T-cell (primary cell): ENCODE measurements around the gene SH3RF1. TPM values are rescaled to one million over a fixed set of nuclear protein-coding genes. Genes with fewer than 3 reads are reported as not detected.
"Not testable (repeated sequence)": the region's sequence is repeated elsewhere in the genome, so short reads cannot be mapped to it uniquely, and the experiment has no call there.

ENCODE experiments used
- ATAC-seq, 4 experiments: fragments of 200-7000 bp in 3 of 4; fragments of 150-1000 bp in 1 of 4; cut with Tn5 transposase; replicated peaks in 1 of 4; 1 replicate in 3 of 4; 2 replicates in 1 of 4; pipeline ENCODE4 v1.10.0; 2021; ENCODE audit warnings: moderate library complexity in 3 of 4, mild to moderate bottlenecking in 2 of 4, moderate number of reproducible peaks in 1 of 4
- CTCF ChIA-PET, 2 donors: fragments of 300-600 bp; sonication (Branson Sonifier 250); formaldehyde crosslinking; loops; one replicate each; lab custom pipeline; 2022; ENCODE audit warnings: antibody characterized with exemption in 2 of 2; lab: Charles Lee
- POLR2A ChIA-PET, 2 donors: fragments of 300-600 bp; sonication (Branson Sonifier 250); formaldehyde crosslinking; loops; one replicate each; lab custom pipeline; 2022; ENCODE audit warnings: antibody characterized with exemption in 2 of 2; lab: Charles Lee
- DNase-seq, 35 experiments: peaks; one replicate each; pipeline versions ENCODE4 v3.0.0 to v3.0.0-alpha.2; 2013 to 2023
- H3K27ac ChIP-seq: one replicate; pipeline ENCODE4 v1.5.1; 2013; ENCODE audit warnings: low read length
- H3K27me3 ChIP-seq, 2 experiments: replicated peaks in 1 of 2; 1 replicate in 1 of 2; 2 replicates in 1 of 2; pipeline versions ENCODE4 v1.6.1 to v1.7.0; 2013; ENCODE audit warnings: low read length in 1 of 2, mixed read lengths in 1 of 2; ENCODE audit not compliant: control insufficient read depth in 2 of 2, insufficient read depth in 2 of 2; ENCODE audit errors: extremely low read depth in 1 of 2
- H3K36me3 ChIP-seq, 2 donors: 1 replicate in 1 of 2; 2 replicates in 1 of 2; pipeline versions ENCODE4 v1.6.1 to v1.7.0; 2013; ENCODE audit warnings: low read length in 1 of 2; ENCODE audit not compliant: control insufficient read depth in 2 of 2, insufficient read depth in 1 of 2; ENCODE audit errors: extremely low read depth in 1 of 2
- H3K4me1 ChIP-seq, 2 experiments: 1 replicate in 1 of 2; 2 replicates in 1 of 2; pipeline versions ENCODE4 v1.6.1 to v1.7.0; 2013; ENCODE audit warnings: low read length in 2 of 2, mixed read lengths in 1 of 2; ENCODE audit not compliant: insufficient read depth in 2 of 2, control insufficient read depth in 1 of 2; ENCODE audit errors: extremely low read depth in 1 of 2
- H3K4me3 ChIP-seq, 2 donors: 1 replicate in 1 of 2; 2 replicates in 1 of 2; pipeline versions ENCODE4 v1.5.1 to v1.7.0; 2013; ENCODE audit warnings: mild to moderate bottlenecking in 2 of 2, low read length in 1 of 2, moderate library complexity in 1 of 2; ENCODE audit not compliant: control insufficient read depth in 1 of 2; ENCODE audit errors: extremely low read depth in 1 of 2
- H3K9me3 ChIP-seq: 2 replicates; pipeline ENCODE4 v1.7.0; 2013
- H3K27ac Mint-ChIP-seq, 2 donors: one replicate each; pipeline ENCODE4 v1.8.0; 2020 to 2021; ENCODE audit warnings: mild to moderate bottlenecking in 2 of 2, mixed read lengths in 2 of 2
- H3K27me3 Mint-ChIP-seq, 2 donors: one replicate each; pipeline ENCODE4 v1.8.0; 2021 to 2022; ENCODE audit warnings: mixed read lengths in 2 of 2
- H3K36me3 Mint-ChIP-seq: one replicate; pipeline ENCODE4 v1.8.0; 2021; ENCODE audit warnings: mixed read lengths
- H3K4me1 Mint-ChIP-seq, 3 donors: one replicate each; pipeline ENCODE4 v1.8.0; 2020 to 2022; ENCODE audit warnings: mixed read lengths in 3 of 3, mild to moderate bottlenecking in 1 of 3
- H3K4me3 Mint-ChIP-seq, 3 donors: one replicate each; pipeline ENCODE4 v1.8.0; 2020 to 2022; ENCODE audit warnings: mild to moderate bottlenecking in 3 of 3, mixed read lengths in 3 of 3, moderate library complexity in 3 of 3
- H3K9me3 Mint-ChIP-seq, 3 donors: one replicate each; pipeline ENCODE4 v1.8.0; 2020 to 2022; ENCODE audit warnings: mixed read lengths in 3 of 3
- WGBS: methylation state at CpG from one replicate; pipeline ENCODE4 v1.1.5; 2013; ENCODE audit warnings: missing lambda C conversion rate; ENCODE audit not compliant: insufficient coverage; 5-methylcytosine and 5-hydroxymethylcytosine counted together
- total RNA-seq, 35 experiments: library from RNA in 6 of 35; stranded (reverse) in 6 of 35; fragments of 120-200 nt in 1 of 35; gene quantifications; one replicate each; pipeline versions ENCODE4 v1.2.1 to v1.2.4 and lab custom pipeline; 2013 to 2026

Gene SH3RF1
- total RNA-seq, 5 donors from 2014 or later (not counting 1 experiment from before 2014, with no cell fraction given): 0.23 to 0.60 (median 0.27) TPM; not detected in 1

DNA sequence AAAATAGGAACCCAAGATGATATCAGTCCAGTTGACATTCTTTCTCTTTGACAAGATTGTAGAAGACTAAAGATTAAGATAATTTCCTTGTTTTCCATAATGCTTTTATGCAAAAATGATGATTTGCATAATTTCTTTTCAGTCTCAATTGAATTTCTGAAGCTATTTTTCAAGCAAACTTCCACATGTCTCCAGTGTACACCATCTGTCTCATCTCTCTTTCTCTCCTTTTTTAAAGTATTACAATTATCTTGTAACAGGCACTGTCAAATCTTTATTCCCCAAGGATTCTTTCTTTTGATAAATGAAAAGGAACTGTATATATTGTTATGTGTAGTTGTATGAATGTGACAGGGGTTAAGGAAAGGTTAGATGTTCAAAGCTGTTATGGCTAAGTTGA is 7.9 kb upstream of the SH3RF1 start:
- H3K27me3 Mint-ChIP-seq: peaks cover 18 to 25% of the 10 kb centered on the region in 2 donors
- H3K27ac Mint-ChIP-seq: no peak overlapping the region
- ATAC-seq (no peak), DNase-seq (no peak)
- no peaks in the 10 kb centered on the region for H3K36me3 Mint-ChIP-seq
- POLR2A ChIA-PET: no interaction called here
- Histone ChIP-seq H3K4me1 (no peaks in the 10 kb centered on the region), H3K27me3 (peaks cover 0 to 7% of the 10 kb centered on the region in 2 experiments), H3K27ac (no peak overlapping the region), H3K36me3 (no peaks in the 10 kb centered on the region), H3K4me3 (no peak overlapping the region), H3K9me3 (no peaks in the 10 kb centered on the region)
- no peaks in the 10 kb centered on the region for H3K4me1 Mint-ChIP-seq
- no peak overlapping the region for H3K4me3 Mint-ChIP-seq
- no peaks in the 10 kb centered on the region for H3K9me3 Mint-ChIP-seq
- CTCF ChIA-PET: no interaction called here

DNA sequence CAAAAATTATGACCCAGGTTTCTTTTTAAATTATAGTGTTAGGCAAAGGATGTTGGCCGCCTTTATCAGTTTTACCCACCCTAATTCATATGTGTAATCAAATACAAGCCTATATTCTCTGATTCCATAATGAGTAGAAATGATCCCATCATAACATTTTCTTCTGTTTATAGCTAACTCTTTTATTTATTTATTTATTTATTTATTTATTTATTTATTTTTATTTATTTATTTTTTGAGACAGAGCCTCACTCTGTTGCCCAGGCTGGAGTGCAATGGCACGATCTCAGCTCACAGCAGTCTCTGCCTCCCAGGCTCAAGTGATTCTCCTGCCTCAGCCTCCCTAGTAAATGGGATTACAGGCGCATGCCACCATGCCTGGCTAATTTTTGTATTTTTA is 7.1 kb upstream of the SH3RF1 start:
- H3K4me3 ChIP-seq, H3K27ac ChIP-seq, H3K9me3 ChIP-seq, DNase-seq, H3K36me3 ChIP-seq, H3K4me1 Mint-ChIP-seq, H3K36me3 Mint-ChIP-seq, POLR2A ChIA-PET, ATAC-seq, H3K9me3 Mint-ChIP-seq, H3K27ac Mint-ChIP-seq, H3K27me3 ChIP-seq, H3K4me1 ChIP-seq, H3K4me3 Mint-ChIP-seq, CTCF ChIA-PET: not testable (repeated sequence)
- WGBS: 100% methylated on average over 1 of the region's 3 CpGs
- H3K27me3 Mint-ChIP-seq: peaks cover 18 to 27% of the 10 kb centered on the region in 2 donors

GRCh38 chr4:169275180-169275579 is 4.4 kb upstream of the SH3RF1 start:
- no peaks in the 10 kb centered on the region for H3K9me3 ChIP-seq
- POLR2A ChIA-PET: no interaction called here
- no peak overlapping the region for H3K4me3 ChIP-seq
- H3K36me3 ChIP-seq: no peaks in the 10 kb centered on the region
- H3K27ac ChIP-seq: no peak overlapping the region
- H3K27me3 ChIP-seq: peaks cover 0 to 21% of the 10 kb centered on the region in 2 experiments
- Mint-ChIP-seq H3K9me3 (no peaks in the 10 kb centered on the region), H3K27ac (no peak overlapping the region), H3K4me1 (peaks cover 5 to 8% (median 6%) of the 10 kb centered on the region in 3 donors), H3K27me3 (peaks cover 32 to 40% of the 10 kb centered on the region in 2 donors), H3K36me3 (no peaks in the 10 kb centered on the region), H3K4me3 (no peak overlapping the region)
- CTCF ChIA-PET: no interaction called here
- WGBS: 79% methylated on average over 2 of the region's 2 CpGs
- ATAC-seq (no peak), DNase-seq (no peak)
- H3K4me1 ChIP-seq: peaks cover 2 to 11% of the 10 kb centered on the region in 2 experiments

- POLR2A ChIA-PET: no interaction called here
- DNase-seq (no peak), ATAC-seq (no peak)
- Histone ChIP-seq H3K36me3 (no peaks in the 10 kb centered on the region), H3K27ac (no peak overlapping the region), H3K27me3 (peaks cover 0 to 26% of the 10 kb centered on the region in 2 experiments), H3K9me3 (no peaks in the 10 kb centered on the region), H3K4me3 (no peak overlapping the region), H3K4me1 (peaks cover 7 to 16% of the 10 kb centered on the region in 2 experiments)
- Mint-ChIP-seq H3K9me3 (no peaks in the 10 kb centered on the region), H3K4me3 (no peak overlapping the region), H3K27me3 (peaks cover 41 to 49% of the 10 kb centered on the region in 2 donors), H3K36me3 (no peaks in the 10 kb centered on the region), H3K4me1 (peaks cover 8 to 12% (median 10%) of the 10 kb centered on the region in 3 donors), H3K27ac (no peak overlapping the region)
- CTCF ChIA-PET: no interaction called here
- WGBS: no CpG with 5 or more reads among the region's 3 CpGs
Measured at GRCh38 chr4:169274033-169274432, 3.3 kb upstream of the SH3RF1 start.

DNA sequence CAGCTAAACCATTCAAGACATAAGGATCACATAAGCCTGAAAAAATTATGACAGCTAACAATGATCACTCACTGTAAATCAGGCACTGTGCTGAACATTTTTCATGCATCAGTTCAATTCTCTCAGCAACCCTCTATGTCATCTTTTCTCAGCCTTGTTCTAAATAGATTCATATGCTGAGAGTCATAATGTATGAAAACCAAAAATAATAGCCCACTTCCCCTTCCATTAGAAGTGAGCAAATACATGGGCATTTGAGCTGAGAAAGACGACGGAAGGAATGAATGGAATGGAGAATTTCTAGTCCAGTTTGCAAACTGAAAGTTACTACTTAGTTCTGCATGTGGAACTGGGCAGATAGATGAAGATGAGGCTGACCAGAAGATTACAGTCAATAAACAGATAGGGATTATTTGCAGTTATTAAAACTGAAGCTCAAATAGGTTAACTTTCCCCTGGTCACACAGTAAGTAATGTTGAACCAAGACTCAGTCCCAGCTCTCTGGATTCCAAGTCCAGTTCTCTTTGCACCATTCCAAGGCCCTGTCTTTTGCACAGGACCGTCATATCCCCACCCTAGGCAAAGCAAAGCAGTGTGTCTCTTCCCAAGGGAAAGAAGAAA is 1.6 kb upstream of the SH3RF1 start:
- Mint-ChIP-seq H3K4me1 (peaks cover 8 to 13% (median 10%) of the 10 kb centered on the region in 3 donors), H3K9me3 (no peaks in the 10 kb centered on the region), H3K27ac (no peak overlapping the region), H3K36me3 (no peaks in the 10 kb centered on the region), H3K27me3 (peaks cover 43 to 54% of the 10 kb centered on the region in 2 donors), H3K4me3 (peak overlapping the region in 1 of 3 donors; percentile 62)
- no CpG with 5 or more reads among the region's 3 CpGs for WGBS
- Histone ChIP-seq H3K4me1 (peaks cover 7 to 16% of the 10 kb centered on the region in 2 experiments), H3K27ac (no peak overlapping the region), H3K27me3 (peaks cover 0 to 31% of the 10 kb centered on the region in 2 experiments), H3K9me3 (no peaks in the 10 kb centered on the region), H3K36me3 (no peaks in the 10 kb centered on the region), H3K4me3 (no peak overlapping the region)
- CTCF ChIA-PET: interaction anchor here in 1 of 2 donors (0.6 kb wide), 1 partner anchor 280 kb away, joined by 4 read pairs; no protein-coding TSS in a partner anchor
- POLR2A ChIA-PET: no interaction called here
- ATAC-seq: no peak
- DNase-seq: no peak

DNA sequence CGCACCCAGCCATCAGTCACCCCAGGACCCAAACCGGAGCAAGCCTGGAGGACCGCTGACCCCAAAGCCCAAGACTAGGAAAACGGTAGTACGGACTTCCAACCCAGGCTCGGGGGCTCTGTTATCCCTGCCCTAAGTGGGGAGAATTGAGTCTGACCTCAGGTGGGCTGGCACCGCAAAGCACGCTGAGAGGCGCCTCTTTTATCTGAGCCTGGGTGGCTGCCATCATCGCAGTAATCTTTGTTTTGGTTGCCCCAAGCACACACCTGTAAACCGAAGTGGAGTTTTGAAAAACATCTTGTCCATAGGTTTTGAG is 894 bp upstream of the SH3RF1 start:
- H3K4me3 ChIP-seq: peak overlapping the region in 1 of 2 donors; percentile 76

More for the DNA sequence above, 894 bp upstream of the SH3RF1 start:
- H3K9me3 ChIP-seq: no peaks in the 10 kb centered on the region
- 27% methylated on average over 6 of the region's 11 CpGs for WGBS
- H3K36me3 ChIP-seq: no peaks in the 10 kb centered on the region
- Mint-ChIP-seq H3K9me3 (no peaks in the 10 kb centered on the region), H3K4me3 (peak overlapping the region; percentile 32 to 62 (median 61)), H3K27ac (no peak overlapping the region), H3K36me3 (no peaks in the 10 kb centered on the region), H3K4me1 (peaks cover 8 to 13% (median 10%) of the 10 kb centered on the region in 3 donors), H3K27me3 (peaks cover 46 to 54% of the 10 kb centered on the region in 2 donors)
- ChIA-PET CTCF (no interaction called here), POLR2A (no interaction called here)
- peaks cover 7 to 16% of the 10 kb centered on the region in 2 experiments for H3K4me1 ChIP-seq
- ATAC-seq (no peak), DNase-seq (no peak)
- H3K27ac ChIP-seq: no peak overlapping the region
- peaks cover 0 to 31% of the 10 kb centered on the region in 2 experiments for H3K27me3 ChIP-seq
